NCI-H2029 treated with DMSO at 0.1 percent for 48 hours (cell line): ENCODE data around the gene MFAP4.

Source experiments
- DNase-seq: peaks from one replicate; lab custom pipeline; 2025; lab: John Stamatoyannopoulos, UW

Gene MFAP4

DNA sequence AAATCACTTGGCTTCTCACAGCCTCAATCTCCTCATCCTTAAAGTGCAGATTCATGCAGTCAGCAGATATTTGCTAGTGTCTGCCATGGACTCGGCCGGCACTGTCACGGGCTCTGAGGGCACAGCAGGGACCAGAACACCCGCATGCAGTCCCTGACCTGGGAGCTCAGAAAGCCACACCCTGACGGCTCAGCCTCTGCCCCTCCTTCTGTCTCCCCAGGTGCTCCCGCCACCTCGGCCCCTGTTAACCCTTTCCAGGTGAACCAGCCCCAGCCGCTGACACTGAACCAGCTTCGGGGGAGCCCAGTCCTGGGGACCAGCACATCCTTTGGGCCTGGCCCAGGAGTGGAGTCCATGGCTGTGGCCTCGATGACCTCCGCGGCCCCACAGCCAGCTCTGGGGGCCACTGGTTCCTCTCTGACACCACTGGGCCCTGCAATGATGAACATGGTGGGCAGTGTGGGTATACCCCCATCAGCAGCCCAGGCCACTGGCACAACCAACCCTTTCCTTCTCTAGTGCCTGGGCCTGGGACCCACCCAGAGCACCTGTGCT lies 53.2 kb downstream of the MFAP4 start:
- DNase-seq: no peak
